Trophoblast cell (in vitro differentiated cells and primary cell): ENCODE results near the gene KLK10.

Experiments used
- DNase-seq, 2 donors: peaks; one replicate each; pipeline ENCODE4 v3.0.0-alpha.2; 2016
- H2AFZ ChIP-seq: 2 replicates; pipeline ENCODE4 v1.6.1; 2013; ENCODE audit warnings: low read length, moderate library complexity, mild to moderate bottlenecking; ENCODE audit not compliant: insufficient read depth, poor library complexity
- H2AK5ac ChIP-seq: 2 replicates; pipeline ENCODE4 v1.6.1; 2013; ENCODE audit warnings: mild to moderate bottlenecking, low read length
- H2BK120ac ChIP-seq: 2 replicates; pipeline ENCODE4 v1.6.1; 2013; ENCODE audit warnings: low read length, mild to moderate bottlenecking, moderate library complexity; ENCODE audit not compliant: insufficient read depth, poor library complexity
- H2BK12ac ChIP-seq: 2 replicates; pipeline ENCODE4 v1.6.1; 2013; ENCODE audit warnings: mild to moderate bottlenecking, low read length, moderate library complexity
- H2BK5ac ChIP-seq: 2 replicates; pipeline ENCODE4 v1.6.1; 2013; ENCODE audit warnings: low read length, low read depth, moderate library complexity, mild to moderate bottlenecking; ENCODE audit not compliant: poor library complexity
- H3K14ac ChIP-seq: 2 replicates; pipeline ENCODE4 v1.6.1; 2013; ENCODE audit warnings: mild to moderate bottlenecking, low read length
- H3K18ac ChIP-seq: 2 replicates; pipeline ENCODE4 v1.6.1; 2013; ENCODE audit warnings: mild to moderate bottlenecking, low read length
- H3K23ac ChIP-seq: 2 replicates; pipeline ENCODE4 v1.6.1; 2013; ENCODE audit warnings: low read length
- H3K27ac ChIP-seq: 2 replicates; pipeline ENCODE4 v1.5.1; 2013; ENCODE audit warnings: low read depth, mild to moderate bottlenecking, inconsistent platforms, low read length, moderate library complexity
- H3K27me3 ChIP-seq: 2 replicates; pipeline ENCODE4 v1.6.1; 2013; ENCODE audit warnings: inconsistent platforms, mild to moderate bottlenecking, low read length, moderate library complexity; ENCODE audit not compliant: insufficient read depth
- H3K36me3 ChIP-seq, 2 experiments: 1 replicate in 1 of 2; 2 replicates in 1 of 2; pipeline ENCODE4 v1.6.1; 2013; ENCODE audit warnings: low read length in 2 of 2, mild to moderate bottlenecking in 2 of 2, moderate library complexity in 1 of 2; ENCODE audit not compliant: insufficient read depth in 2 of 2, control insufficient read depth in 1 of 2
- H3K4ac ChIP-seq: 2 replicates; pipeline ENCODE4 v1.6.1; 2013; ENCODE audit warnings: low read depth, mild to moderate bottlenecking, low read length, moderate library complexity
- H3K4me1 ChIP-seq, 2 experiments: 1 replicate in 1 of 2; 2 replicates in 1 of 2; pipeline ENCODE4 v1.6.1; 2013; ENCODE audit warnings: low read length in 2 of 2, mild to moderate bottlenecking in 2 of 2, moderate library complexity in 1 of 2; ENCODE audit not compliant: insufficient read depth in 2 of 2, control insufficient read depth in 1 of 2
- H3K4me2 ChIP-seq: 2 replicates; pipeline ENCODE4 v1.6.1; 2013; ENCODE audit warnings: inconsistent platforms, mild to moderate bottlenecking, low read length, moderate library complexity
- H3K4me3 ChIP-seq: 2 replicates; pipeline ENCODE4 v1.5.1; 2013; ENCODE audit warnings: mild to moderate bottlenecking, low read depth, low read length, inconsistent platforms
- H3K79me1 ChIP-seq: one replicate; pipeline ENCODE4 v1.6.1; 2013; ENCODE audit warnings: low read length
- H3K79me2 ChIP-seq: 2 replicates; pipeline ENCODE4 v1.6.1; 2013; ENCODE audit warnings: low read length, mild to moderate bottlenecking; ENCODE audit not compliant: control insufficient read depth, insufficient read depth, poor library complexity
- H3K9ac ChIP-seq: 2 replicates; pipeline ENCODE4 v1.6.1; 2013; ENCODE audit warnings: mild to moderate bottlenecking, low read length
- H3K9me3 ChIP-seq: 2 replicates; pipeline ENCODE4 v1.6.1; 2013; ENCODE audit warnings: low read depth, mild to moderate bottlenecking, control low read depth, inconsistent platforms, low read length; ENCODE audit not compliant: insufficient read depth
- H4K12ac ChIP-seq: 2 replicates; pipeline ENCODE4 v1.6.1; 2013; ENCODE audit warnings: low read depth, mild to moderate bottlenecking, low read length, moderate library complexity
- H4K8ac ChIP-seq: 2 replicates; pipeline ENCODE4 v1.6.1; 2013; ENCODE audit warnings: low read depth, mild to moderate bottlenecking, low read length, moderate library complexity
- H4K91ac ChIP-seq: one replicate; pipeline ENCODE4 v1.6.1; 2013; ENCODE audit warnings: low read depth, mild to moderate bottlenecking, low read length, moderate library complexity
- WGBS: extraction: QIAGEN DNeasy Blood & Tissue Kit; methylation state at CpG from one replicate; pipeline ENCODE4 v1.1.7; 2013; ENCODE audit warnings: missing lambda C conversion rate; ENCODE audit not compliant: insufficient read length, insufficient coverage; ENCODE audit errors: extremely low coverage; 5-methylcytosine and 5-hydroxymethylcytosine counted together

The KLK10 gene

DNA sequence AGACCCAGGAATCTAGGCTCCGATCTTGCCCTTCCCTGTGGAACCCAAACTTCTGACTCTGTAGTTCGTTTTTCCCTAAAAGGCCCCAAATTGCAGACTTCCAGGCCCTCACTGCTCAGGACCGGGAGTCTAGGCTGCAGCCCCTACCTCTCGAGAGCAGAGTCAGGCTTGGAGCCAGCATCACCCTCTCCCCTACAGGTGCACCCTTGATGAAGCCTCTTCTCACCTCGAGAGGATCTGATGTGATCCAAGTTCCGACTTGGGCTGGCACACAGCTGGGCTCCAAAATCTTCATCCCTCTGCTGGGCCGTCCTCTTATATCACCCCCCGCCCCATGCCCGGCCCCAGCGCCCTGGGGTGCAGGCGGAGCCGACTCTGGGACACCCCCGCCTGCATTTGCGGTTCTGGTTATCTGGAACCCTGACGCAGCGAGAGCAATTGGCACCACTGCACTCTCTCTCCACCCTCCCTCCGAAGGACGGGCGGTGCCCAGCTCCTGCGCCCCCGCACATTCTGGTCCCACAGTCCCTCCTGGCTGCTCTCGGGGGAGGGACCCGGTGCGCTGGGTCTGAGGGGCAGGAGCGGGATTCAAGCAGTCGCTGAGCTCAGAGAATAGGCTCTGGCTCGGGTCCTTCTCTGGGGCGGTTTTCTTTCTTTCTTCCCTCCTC, 35.8 kb downstream of the KLK10 start, which contains the start of gene KLK7:
TSS of gene KLK7 (minus strand) at position 293 of the 668 bp plus-strand sequence. CDS start 1,518 bp downstream, outside the sequence.
- Histone ChIP-seq H2BK5ac (no peak within 1 kb of the TSS), H4K12ac (no peak within 1 kb of the TSS), H3K9me3 (no peaks in the 10 kb centered on the region), H3K23ac (no peak within 1 kb of the TSS), H3K79me1 (peaks cover 4% of the 10 kb centered on the region), H4K8ac (no peak within 1 kb of the TSS), H3K79me2 (no peaks in the 10 kb centered on the region), H2AFZ (no peak within 1 kb of the TSS), H2AK5ac (no peak within 1 kb of the TSS), H3K27me3 (no peaks in the 10 kb centered on the region), H3K9ac (no peak within 1 kb of the TSS), H3K4me1 (peaks cover 5 to 12% of the 10 kb centered on the region in 2 experiments), H2BK12ac (no peak within 1 kb of the TSS), H4K91ac (no peak within 1 kb of the TSS), H3K27ac (no peak within 1 kb of the TSS), H3K14ac (no peak within 1 kb of the TSS), H3K36me3 (no peaks in the 10 kb centered on the region), H3K4ac (no peak within 1 kb of the TSS), H3K4me2 (no peak within 1 kb of the TSS), H3K18ac (no peak within 1 kb of the TSS), H2BK120ac (no peak within 1 kb of the TSS), H3K4me3 (no peak within 1 kb of the TSS)
- DNase-seq: no peak
- no CpG with 5 or more reads among the region's 28 CpGs for WGBS

GRCh38 chr19:50982186-50982585, 37.3 kb downstream of the KLK10 start:
- Histone ChIP-seq H2AK5ac (no peak overlapping the region), H3K79me2 (no peaks in the 10 kb centered on the region), H3K4ac (no peak overlapping the region), H4K12ac (no peak overlapping the region), H3K9me3 (no peaks in the 10 kb centered on the region), H3K4me1 (peaks cover 5 to 12% of the 10 kb centered on the region in 2 experiments), H3K4me2 (no peak overlapping the region), H3K4me3 (no peak overlapping the region), H3K36me3 (no peaks in the 10 kb centered on the region), H3K27ac (no peak overlapping the region), H3K18ac (no peak overlapping the region), H3K14ac (no peak overlapping the region), H3K9ac (no peak overlapping the region), H2BK5ac (no peak overlapping the region), H3K79me1 (peaks cover 4% of the 10 kb centered on the region), H2BK12ac (no peak overlapping the region), H4K8ac (no peak overlapping the region), H2AFZ (no peak overlapping the region), H3K27me3 (no peaks in the 10 kb centered on the region), H3K23ac (no peak overlapping the region), H4K91ac (no peak overlapping the region), H2BK120ac (no peak overlapping the region)
- WGBS: no CpG with 5 or more reads among the region's 4 CpGs
- DNase-seq: no peak

GRCh38 chr19:50981587-50982146, 37.8 kb downstream of the KLK10 start:
- no peak overlapping the region for H2BK5ac ChIP-seq
- H3K4me1 ChIP-seq: peaks cover 5 to 12% of the 10 kb centered on the region in 2 experiments
- no CpG with 5 or more reads among the region's 11 CpGs for WGBS

DNA sequence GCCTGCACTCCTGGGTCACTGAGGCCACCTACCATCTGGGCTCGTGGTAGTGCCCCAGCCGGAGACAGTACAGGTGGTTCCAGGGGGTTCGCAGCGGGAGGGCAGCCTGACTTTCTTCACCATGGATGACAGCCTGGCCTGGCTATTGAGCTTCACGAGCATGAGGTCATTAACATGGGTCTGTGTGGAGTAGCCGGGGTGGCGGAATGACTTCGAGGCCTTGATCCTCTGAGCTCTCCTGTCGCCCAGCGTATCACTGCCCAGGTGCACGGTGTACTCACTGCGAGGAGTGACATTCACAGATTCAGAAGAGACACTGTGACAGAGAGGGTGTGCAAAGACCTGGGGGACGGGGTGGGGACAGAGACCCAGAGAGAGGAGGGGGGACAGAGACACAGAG, 39.3 kb downstream of the KLK10 start:
- H2BK120ac ChIP-seq: no peak overlapping the region
- no peak overlapping the region for H3K9ac ChIP-seq
- no peaks in the 10 kb centered on the region for H3K27me3 ChIP-seq
- no peak overlapping the region for H4K12ac ChIP-seq
- no CpG with 5 or more reads among the region's 13 CpGs for WGBS
- peaks cover 9 to 17% of the 10 kb centered on the region in 2 experiments for H3K4me1 ChIP-seq
- H3K4me2 ChIP-seq: no peak overlapping the region
- H2AK5ac ChIP-seq: peak overlapping the region; percentile 28
- H2BK12ac ChIP-seq: no peak overlapping the region
- no peak overlapping the region for H3K27ac ChIP-seq
- DNase-seq: no peak
- H2BK5ac ChIP-seq: no peak overlapping the region
- no peak overlapping the region for H3K4me3 ChIP-seq
- no peaks in the 10 kb centered on the region for H3K9me3 ChIP-seq
- H3K4ac ChIP-seq: no peak overlapping the region
- H3K79me2 ChIP-seq: no peaks in the 10 kb centered on the region
- H3K14ac ChIP-seq: peak overlapping the region; percentile 9
- no peak overlapping the region for H2AFZ ChIP-seq
- H4K8ac ChIP-seq: no peak overlapping the region
- H3K18ac ChIP-seq: no peak overlapping the region
- peak overlapping the region; percentile 16 for H4K91ac ChIP-seq
- peaks cover 7% of the 10 kb centered on the region for H3K79me1 ChIP-seq
- H3K36me3 ChIP-seq: no peaks in the 10 kb centered on the region
- no peak overlapping the region for H3K23ac ChIP-seq

More at GRCh38 chr19:50981587-50982146, 37.8 kb downstream of the KLK10 start:
- Histone ChIP-seq H2AFZ (no peak overlapping the region), H3K14ac (no peak overlapping the region), H3K79me2 (no peaks in the 10 kb centered on the region), H3K9me3 (no peaks in the 10 kb centered on the region), H3K4ac (no peak overlapping the region), H3K36me3 (no peaks in the 10 kb centered on the region), H4K91ac (peak overlapping the region; percentile 49), H3K23ac (no peak overlapping the region), H2BK12ac (no peak overlapping the region), H3K18ac (no peak overlapping the region), H3K79me1 (peaks cover 4% of the 10 kb centered on the region), H3K27ac (no peak overlapping the region), H3K27me3 (no peaks in the 10 kb centered on the region), H4K12ac (no peak overlapping the region), H4K8ac (no peak overlapping the region), H2AK5ac (no peak overlapping the region), H3K4me2 (no peak overlapping the region), H2BK120ac (no peak overlapping the region), H3K4me3 (no peak overlapping the region), H3K9ac (no peak overlapping the region)
- DNase-seq: no peak
